Head of caudate nucleus (tissue), 42 donors: ENCODE data around the gene PLA2G2D.

Experiments used
- DNase-seq, 42 donors: peaks; one replicate each; pipeline versions ENCODE4 v3.0.0 to v3.0.0-alpha.2; 2020 to 2021; ENCODE audit warnings: mixed read lengths in 7 of 42
- intact Hi-C: fragments of 100-400 bp; cut with DNase I; formaldehyde crosslinking; loops from one replicate; pipeline ENCODE4 v1.15.0; 2022

PLA2G2D gene, protein sequence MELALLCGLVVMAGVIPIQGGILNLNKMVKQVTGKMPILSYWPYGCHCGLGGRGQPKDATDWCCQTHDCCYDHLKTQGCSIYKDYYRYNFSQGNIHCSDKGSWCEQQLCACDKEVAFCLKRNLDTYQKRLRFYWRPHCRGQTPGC

DNA sequence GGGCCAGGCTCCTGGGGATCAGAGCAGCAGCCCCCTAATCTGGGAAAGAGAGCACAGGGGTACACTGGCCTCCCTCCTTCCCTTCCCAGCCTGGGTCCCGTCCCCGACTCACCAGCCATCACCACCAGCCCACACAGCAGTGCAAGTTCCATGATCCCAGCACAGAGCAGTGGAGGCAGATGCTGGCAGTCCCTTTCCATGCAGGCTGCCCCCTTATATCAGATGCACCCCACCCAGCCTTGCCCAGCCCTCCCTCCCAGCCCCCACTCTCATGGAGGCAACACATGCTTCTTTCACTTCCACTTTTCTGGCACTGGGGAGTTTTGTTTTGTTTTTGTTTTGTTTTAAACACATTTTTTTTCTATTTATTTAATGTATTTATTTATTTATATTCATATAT lies at the start of gene PLA2G2D:
Gene PLA2G2D, minus strand, starts transcription at position 190 of the 400 bp plus-strand sequence. Its CDS starts 38 bp downstream, at position 152.
- intact Hi-C loops: no loop called here
- DNase-seq: peak in 1 of 42 donors; percentile 5

DNA sequence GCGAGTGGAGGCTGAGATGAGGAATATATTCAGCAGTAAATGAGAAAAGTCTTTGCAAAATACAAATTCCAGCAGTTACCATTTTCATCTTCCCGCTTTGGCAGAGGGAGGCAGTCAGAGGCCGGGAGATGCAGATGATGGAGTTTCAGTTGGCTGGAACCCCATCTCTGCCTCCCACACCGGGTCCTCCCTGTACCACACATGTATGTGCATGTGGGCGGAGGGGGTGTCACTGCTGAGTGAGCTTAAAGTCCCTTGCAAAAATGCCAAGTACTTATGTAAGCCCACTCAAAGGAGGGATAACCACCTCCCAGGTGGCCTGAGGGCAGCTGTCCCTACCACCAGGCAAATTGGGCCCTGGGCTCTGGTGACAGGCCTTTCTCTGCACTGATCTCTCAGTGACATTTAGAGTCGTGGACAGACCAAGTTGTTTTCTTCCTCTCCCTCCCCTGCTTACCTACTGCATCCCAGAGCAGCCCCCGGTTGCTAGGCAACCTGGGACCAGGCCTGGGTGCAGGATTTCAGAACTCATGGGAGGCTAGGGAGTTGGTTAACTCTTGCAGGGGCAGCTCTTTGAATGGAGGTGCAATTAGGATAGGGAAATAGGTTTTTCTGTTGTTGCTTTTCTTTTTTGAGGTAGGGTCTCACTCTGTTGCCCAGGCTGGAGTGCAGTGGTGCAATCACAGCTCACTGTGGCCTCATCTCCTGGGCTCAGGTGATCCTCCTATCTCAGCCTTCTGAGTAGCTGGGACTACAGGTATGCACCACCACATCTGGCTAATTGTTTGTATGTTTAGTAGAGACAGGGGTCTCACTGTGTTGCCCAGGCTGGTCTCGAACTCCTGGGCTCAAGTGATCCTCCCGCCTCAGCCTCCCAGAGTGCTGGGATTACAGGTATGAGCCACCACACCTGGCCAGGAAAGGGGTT lies 49.5 kb upstream of the PLA2G2D start:
- intact Hi-C loops: no loop called here
- peak in 30 of 42 donors; percentile 19 to 84 (median 55) for DNase-seq

DNA sequence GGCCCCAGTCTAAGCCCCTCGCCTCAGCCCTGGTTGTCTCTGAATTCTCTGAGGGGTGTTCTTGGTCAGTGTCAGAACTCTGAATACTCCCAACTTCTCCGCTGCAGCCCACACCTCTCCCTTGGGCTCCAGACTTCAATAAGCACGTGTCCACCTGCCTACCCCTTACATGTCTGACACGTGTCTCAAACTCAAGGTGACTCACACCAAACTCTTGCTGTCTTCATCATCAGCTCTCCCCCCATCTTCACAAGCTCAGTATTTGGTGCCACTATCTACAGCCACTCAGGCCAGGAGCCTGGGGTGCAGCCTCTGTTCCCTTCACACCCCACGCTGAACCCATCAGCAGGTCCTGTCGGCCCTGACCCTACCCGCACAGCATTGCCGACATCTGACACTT lies 47.8 kb upstream of the PLA2G2D start:
- intact Hi-C loops: no loop called here
- DNase-seq: no peak

DNA sequence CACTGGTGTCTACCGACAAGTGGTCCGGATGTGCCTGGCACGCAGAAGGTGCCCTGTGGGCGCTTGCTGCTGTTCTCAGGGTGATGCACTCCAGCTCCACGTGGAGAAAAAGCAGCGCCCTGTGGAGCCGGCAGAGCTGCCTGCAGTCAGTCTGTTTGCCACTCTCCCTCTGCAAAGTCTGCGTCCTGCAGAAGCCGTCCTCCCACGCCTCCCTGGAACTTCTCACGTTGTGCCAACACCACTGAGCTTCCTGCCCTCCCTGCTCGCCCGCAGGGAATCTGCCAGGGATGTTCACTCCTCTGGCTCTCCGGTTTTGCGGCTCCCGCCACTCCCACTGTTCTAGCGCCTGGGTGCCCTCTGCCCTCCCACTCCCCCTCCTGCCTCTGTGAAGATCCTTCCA lies 46.7 kb upstream of the PLA2G2D start:
- DNase-seq: peak in 2 of 42 donors; percentile 12 to 26
- intact Hi-C loops: no loop called here

DNA sequence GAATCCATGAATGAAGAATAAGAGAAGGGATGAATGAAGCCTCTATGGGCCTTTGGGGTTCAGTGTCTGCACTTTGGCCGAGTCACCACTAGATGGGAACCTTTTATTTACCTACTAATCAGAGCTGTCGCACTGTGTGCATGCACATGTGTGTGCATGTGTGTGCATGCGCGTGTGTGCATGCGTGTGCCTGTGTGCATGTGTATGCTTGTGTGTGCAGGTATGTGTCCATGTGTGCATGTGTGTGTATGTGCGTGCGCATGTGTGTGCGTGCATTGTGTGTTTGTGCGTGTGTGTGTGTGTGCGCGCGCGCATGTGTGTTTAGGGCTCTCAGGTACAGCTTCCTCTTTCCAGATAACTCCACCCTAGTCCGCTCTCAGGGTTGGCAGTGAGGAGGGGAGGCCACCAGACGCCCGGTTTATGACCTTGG lies 46.2 kb upstream of the PLA2G2D start:
- intact Hi-C loops: no loop called here
- no peak for DNase-seq

DNA sequence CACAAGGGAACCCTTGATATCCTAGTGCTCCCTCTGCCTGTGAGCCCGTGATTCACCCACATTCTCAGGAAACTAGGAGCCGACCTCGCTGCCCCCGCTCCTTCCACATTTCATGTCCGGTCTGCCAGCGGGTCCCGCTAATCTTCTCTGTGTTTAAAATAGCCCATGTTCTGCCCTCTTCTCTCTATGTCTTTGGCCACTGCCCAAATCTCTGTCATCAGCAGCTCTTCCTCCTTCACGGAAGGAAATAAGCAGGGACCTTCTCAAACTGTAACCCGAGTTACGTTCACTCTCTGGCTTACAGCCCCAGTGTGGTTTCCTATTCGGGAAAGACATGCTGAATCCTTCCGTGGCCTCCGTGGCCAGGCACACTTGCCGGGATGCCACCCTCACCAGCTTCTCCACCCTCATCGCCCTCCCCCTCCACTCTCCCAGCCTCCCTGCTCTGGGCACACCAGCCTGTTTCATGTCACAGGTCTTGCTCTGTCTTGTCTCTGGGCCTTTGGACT lies 45.4 kb upstream of the PLA2G2D start:
- DNase-seq: peak in 25 of 42 donors; percentile 8 to 59 (median 40)

DNA sequence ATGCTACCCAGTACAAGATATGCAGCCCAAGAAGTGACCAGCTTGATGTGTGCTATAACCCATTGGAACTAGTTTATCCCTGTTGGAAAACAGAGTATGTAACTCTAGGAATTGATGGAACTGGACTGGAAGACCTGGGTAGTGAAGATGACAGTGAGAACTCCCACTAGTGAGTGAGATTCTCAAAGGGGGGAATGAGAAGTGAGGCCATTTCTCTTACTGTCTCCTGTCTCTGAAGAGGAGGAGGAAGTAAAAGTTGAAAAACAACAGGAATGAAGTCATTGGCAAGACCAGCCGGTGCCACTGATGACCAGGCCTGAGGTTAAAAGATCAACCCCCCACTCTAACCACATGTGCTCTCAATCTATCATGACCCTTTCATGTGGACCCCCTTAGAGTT lies 40.7 kb upstream of the PLA2G2D start:
- no peak for DNase-seq
- intact Hi-C loops: no loop called here

More for the DNA sequence above, 45.4 kb upstream of the PLA2G2D start:
- intact Hi-C loops: no loop called here

DNA sequence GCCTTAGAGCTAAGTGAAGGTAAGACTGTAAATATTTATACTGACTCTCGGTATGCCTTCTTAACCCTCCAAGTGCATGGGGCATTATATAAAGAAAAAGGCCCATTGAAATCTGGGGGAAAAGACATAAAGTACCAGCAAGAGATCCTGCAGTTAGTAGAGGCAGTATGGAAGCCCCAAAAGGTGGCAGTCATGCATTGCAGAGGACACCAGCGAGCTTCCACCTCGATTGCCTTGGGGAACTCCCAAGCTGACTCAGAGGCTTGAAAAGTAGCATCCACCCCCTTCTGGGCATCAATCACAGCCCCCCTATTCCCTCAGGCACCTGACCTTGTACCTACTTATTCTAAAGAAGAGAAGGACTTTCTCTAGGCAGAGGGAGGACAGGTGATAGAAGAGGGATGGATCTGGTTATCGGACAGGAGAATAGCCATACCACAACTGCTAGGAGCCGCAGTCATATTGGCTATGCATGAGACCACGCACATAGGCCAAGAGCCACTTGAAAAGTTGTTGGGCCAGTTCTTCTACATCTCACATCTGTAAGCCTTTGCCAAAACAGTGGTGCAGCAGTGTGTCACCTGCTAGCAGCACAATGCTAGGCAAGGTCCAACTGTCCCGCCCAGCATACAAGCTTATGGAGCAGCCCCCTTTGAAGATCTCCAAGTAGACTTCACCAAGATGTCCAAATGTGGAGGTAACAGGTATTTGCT lies 39.2 kb upstream of the PLA2G2D start:
- DNase-seq: peak in 1 of 42 donors; percentile 39
- intact Hi-C loops: no loop called here

DNA sequence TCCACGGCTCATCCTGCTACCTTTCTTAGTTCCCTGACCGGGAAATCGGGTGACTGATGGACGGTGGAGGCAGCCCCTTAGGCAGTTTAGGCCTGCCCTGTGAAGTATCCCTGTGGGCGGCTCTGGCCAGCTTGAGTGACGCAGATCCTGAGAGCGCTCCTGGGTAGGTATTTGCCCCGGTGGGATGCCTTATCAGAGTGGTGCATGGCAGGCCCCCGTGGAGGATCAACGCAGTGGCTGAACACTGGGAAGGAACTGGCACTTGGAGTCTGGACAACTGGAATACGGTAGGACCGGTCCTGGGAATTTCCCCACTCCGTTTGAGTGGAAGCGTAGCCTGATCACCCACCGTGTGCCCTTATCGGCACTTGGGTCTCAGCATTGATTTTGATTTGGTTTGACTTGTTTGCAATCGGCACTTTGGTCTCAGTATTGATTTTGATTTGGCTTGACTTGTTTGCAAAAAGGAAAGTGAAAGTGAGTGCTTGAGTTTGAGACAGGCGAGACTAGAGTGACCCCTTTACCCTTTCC lies 35.0 kb upstream of the PLA2G2D start:
- DNase-seq: peak in 1 of 42 donors; percentile 16
- intact Hi-C loops: loop anchor here (5.0 kb wide), 1 partner anchor 237 kb away; no protein-coding TSS in a partner anchor

DNA sequence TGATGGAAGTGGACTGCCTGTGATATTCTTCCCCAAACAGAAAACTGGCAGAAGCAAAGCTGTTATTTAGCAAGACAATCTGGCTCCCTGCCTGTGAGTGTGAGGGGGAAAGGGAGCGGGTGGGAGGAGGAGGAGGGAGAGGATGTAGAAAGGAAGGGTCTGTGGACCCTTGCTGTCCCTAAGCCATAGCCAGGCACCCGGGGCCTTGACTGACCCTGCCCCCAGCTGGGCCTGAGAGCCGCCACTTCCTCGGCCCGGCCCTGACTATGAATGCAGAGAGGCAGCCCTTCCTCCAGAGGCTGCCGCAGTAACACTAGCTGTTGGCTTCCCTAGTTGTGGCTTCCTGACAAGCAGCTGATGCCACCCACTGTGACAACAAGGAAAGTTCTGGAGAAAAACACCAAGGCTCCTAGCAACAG lies 33.7 kb upstream of the PLA2G2D start:
- peak in 37 of 42 donors; percentile 14 to 77 (median 52) for DNase-seq
- intact Hi-C loops: loop anchor here (5.0 kb wide), 1 partner anchor 236 kb away; no protein-coding TSS in a partner anchor

DNA sequence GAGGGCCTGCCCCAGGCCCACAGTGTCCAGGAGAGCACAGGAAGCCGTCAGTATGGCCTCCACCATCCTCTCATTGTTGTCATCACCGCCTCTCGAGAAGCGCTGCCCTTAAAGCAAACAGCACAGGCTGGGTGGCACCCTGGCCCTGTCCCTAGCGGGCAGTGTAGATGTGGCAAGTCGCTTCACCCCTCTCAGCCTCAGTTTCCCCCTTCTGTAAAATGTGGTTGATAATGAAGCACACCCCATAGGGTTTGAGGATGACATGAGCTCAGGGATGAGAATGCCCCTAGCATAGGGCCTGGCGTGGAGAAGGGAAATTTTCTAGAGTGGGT lies 33.2 kb upstream of the PLA2G2D start:
- no peak for DNase-seq
- intact Hi-C loops: loop anchor here (5.0 kb wide), 1 partner anchor 235 kb away; no protein-coding TSS in a partner anchor

DNA sequence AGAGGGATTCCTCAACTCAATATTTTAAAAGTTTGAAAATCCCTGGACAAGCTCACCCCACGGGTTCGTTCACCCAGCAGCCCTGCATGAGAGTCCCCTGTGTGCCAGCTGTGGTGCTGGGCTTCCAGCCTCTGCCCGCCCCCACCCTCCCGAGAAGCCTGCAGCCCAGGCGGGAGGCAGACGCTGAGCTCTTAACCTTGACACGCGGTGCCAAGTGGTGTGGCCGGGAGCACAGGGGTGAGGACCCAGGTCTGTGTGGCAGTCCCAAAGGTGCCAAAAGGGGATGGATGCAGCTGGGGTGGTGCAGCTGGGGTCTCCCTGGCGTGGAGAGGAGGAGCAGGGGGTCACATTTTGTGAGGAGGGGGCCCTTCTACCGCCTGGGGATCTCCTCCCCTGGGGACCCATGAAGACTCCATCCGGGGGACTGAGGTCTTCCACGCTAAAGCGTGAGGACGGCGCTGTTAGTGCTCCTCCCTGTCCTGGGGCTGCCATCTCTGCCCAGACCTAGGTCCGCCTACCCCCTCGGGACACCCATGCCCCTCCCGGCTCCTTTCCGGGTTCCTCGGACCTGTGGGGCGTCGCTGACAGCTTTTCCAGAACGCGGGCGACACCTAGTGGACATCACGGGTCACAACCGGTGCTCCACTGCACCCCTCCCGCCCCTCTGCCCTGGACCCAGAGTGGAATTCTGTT lies 32.7 kb upstream of the PLA2G2D start:
- peak; percentile 73 to 93 (median 84) for DNase-seq
- intact Hi-C loops: loop anchor here (5.0 kb wide), 1 partner anchor 235 kb away; no protein-coding TSS in a partner anchor

DNA sequence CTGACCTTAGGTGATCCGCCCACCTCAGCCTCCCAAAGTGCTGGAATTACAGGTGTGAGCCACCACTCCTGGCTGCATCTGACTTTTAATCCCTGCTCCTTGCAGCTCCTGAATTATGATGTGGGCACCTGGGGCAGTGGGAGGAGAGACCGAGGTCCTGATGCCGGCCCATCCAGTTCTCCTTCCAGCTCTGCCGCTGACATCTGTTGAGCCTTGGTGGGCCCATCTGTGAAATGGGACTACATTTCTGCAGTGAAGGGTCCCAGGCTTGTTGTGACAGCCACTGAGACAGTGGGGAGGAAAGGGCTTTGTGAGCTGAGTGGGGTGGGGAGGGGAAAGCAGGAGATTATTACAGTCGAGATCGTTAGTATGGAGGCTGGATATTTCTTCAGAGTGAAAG lies 31.6 kb upstream of the PLA2G2D start:
- DNase-seq: peak in 1 of 42 donors; percentile 2
- intact Hi-C loops: loop anchor here (5.0 kb wide), 1 partner anchor 234 kb away; no protein-coding TSS in a partner anchor

DNA sequence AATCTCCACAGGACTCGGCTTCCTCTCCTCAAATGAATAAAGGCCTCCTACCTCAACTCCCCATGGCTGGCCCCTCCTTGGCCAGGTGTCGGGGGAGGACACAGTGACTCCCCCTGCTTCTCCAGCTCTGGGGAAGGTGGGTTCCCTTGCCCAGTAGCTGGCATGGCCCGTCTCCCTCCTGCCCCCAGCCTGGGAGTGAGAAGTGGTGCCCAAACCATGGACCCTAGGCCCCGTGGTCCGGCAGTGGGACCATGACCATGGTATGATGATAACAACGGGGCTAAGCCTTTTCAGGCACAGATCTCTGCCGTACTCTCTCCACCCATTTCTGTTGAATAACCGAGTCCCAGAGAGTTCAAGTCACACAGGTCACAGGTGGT lies 31.0 kb upstream of the PLA2G2D start:
- DNase-seq: peak in 2 of 42 donors; percentile 0 to 14
- intact Hi-C loops: loop anchor here (5.0 kb wide), 1 partner anchor 233 kb away; no protein-coding TSS in a partner anchor

DNA sequence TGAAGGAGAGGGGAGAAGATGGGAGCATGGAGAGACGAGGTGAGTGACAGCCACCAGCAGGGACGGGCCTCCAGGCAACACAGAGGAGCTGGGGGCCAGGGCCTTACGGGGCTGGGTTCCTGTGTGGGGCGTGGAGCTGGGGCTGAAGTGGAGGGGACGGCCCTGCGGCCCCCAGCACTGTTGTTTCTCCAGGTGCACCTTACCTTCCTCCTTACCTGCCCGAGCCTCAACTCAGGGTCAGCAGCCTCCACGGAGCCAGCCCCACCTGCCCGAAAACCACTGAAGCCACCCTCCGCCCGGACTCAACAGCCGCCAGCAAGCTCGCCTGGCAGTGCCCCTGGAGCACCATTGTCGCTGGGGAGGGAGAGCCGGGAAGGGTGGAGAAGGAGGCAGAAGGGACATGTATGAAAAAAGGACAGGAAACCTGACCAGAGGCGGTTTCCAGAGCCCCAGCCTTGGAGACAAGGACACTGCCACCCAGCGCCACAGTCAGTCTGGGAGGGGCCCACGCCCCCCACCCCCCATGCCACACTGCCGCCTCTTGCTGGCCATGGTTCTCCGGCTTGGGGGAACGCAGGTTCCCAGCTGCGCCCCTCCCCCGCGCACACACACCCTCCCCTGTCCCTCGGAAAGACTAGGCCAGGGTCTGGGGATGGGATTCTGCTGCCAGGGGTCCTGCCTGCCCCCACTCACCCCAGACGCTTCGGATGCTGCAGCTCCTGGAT lies 30.4 kb upstream of the PLA2G2D start:
- peak in 2 of 42 donors; percentile 2 to 9 for DNase-seq
- intact Hi-C loops: loop anchor here (5.0 kb wide), 1 partner anchor 232 kb away; no protein-coding TSS in a partner anchor

DNA sequence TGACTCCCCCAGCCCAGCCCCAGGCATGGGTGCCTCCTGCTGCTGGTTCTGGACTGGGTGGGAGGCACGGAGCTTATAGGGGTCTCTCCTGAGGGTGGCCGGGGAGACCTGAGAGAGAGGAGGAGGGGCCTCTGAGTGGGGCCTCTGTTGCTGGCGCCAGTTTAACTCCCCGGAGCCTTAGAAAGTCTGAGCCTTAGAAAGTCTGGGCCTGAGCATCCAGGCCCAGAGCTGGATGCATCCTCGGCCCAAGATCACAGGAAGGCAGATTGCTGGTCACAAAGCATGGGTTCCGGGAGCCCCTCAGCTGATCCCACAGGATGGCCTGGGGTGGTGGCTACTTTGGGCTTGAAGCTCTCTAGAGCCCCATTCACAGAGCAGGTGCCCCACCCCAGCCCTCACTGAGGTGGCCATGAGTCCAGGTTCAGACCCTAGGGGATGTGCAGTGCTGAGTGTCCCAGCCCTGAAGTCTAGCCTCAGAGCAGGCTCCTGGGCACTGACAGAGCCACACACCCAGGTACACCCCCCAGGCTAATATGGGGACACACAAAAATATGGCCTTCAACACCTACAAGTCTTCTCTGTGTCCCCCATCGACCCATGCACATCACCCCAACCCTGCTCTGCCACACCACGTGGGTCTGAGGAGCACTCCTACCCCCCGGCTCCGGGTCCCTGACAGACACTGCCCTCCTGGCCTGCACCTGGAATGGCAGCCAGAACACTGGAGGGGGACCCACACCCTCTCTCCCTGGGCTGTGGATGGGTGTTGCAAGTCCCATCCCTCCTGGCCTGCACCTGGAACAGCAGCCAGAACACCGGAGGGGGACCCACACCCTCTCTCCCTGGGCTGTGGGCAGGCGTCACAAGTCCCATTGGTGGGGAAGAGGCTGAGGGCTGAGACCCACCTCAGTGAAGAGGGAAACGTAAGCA lies 29.5 kb upstream of the PLA2G2D start:
- DNase-seq: peak in 2 of 42 donors; percentile 0 to 5
- intact Hi-C loops: no loop called here
